K562 (cell line): ENCODE data around the gene SNX33. TPM values are rescaled to one million over a fixed set of nuclear protein-coding genes. Genes with fewer than 3 reads are reported as not detected.

Experiments used
- CTBP1 ChIP-seq: fragments of 450-650 bp; IDR thresholded peaks from 2 replicates; pipeline ENCODE4 v1.6.1; 2016; ENCODE audit warnings: borderline replicate concordance
- EWSR1 ChIP-seq: fragments of 450-650 bp; IDR thresholded peaks from 2 replicates; pipeline ENCODE4 v1.6.1; 2018; ENCODE audit warnings: borderline replicate concordance, mild to moderate bottlenecking, low read depth, moderate library complexity; ENCODE audit not compliant: partially characterized antibody
- HDAC1 ChIP-seq, 2 experiments: fragments of 450-650 bp; IDR thresholded peaks; 2 replicates each; pipeline ENCODE4 v1.6.1; 2016 to 2017; ENCODE audit warnings: inconsistent platforms in 1 of 2, mild to moderate bottlenecking in 1 of 2, moderate library complexity in 1 of 2
- KAT2B ChIP-seq: IDR thresholded peaks from one replicate; pipeline ENCODE4 v1.6.1; 2012; ENCODE audit warnings: low read depth, mild to moderate bottlenecking, control low read depth, inconsistent platforms, low read length, moderate library complexity
- KDM5B ChIP-seq: fragments of 200-600 bp; sonication (generic); IDR thresholded peaks from 2 replicates; pipeline ENCODE4 v1.6.1; 2012; ENCODE audit warnings: low read depth, mild to moderate bottlenecking, moderate library complexity, low read length, control low read depth, inconsistent platforms; ENCODE audit not compliant: insufficient replicate concordance
- RBM14 ChIP-seq: fragments of 200-400 bp; formaldehyde crosslinking; IDR thresholded peaks from 2 replicates; pipeline ENCODE4 v1.6.1; 2018; ENCODE audit warnings: low read depth, mild to moderate bottlenecking, low read length, moderate library complexity, borderline replicate concordance; ENCODE audit not compliant: insufficient read depth
- SMARCA4 ChIP-seq: fragments of 450-650 bp; IDR thresholded peaks from 2 replicates; pipeline ENCODE4 v1.6.1; 2016
- SMARCC2 ChIP-seq: fragments of 450-650 bp; IDR thresholded peaks from 2 replicates; pipeline ENCODE4 v1.6.1; 2017; ENCODE audit warnings: antibody characterized with exemption, moderate library complexity, mild to moderate bottlenecking, low read depth
- TCFL5 ChIP-seq: fragments of 250-450 bp; sonication (Bioruptor Pico); conservative IDR thresholded peaks from 2 replicates; pipeline ENCODE4 v1.6.1; 2021; ENCODE audit warnings: mild to moderate bottlenecking, moderate library complexity, matching md5 sums
- THAP12 ChIP-seq: fragments of 250-450 bp; sonication (Bioruptor Pico); IDR thresholded peaks from 2 replicates; pipeline ENCODE4 v1.9.0; 2021; ENCODE audit warnings: mild to moderate bottlenecking, inconsistent platforms
- YY1 ChIP-seq, 3 experiments: IDR thresholded peaks; 2 replicates each; pipeline ENCODE4 v1.6.1; 2011; ENCODE audit warnings: low read length in 2 of 3, mild to moderate bottlenecking in 2 of 3, moderate library complexity in 2 of 3, borderline replicate concordance in 1 of 3, control low read depth in 1 of 3, low read depth in 1 of 3; ENCODE audit not compliant: insufficient read depth in 3 of 3, insufficient replicate concordance in 2 of 3, control insufficient read depth in 1 of 3, insufficient read length in 1 of 3; ENCODE audit errors: extremely low read depth in 1 of 3
- ZBTB11 ChIP-seq, 3 experiments: fragments of 200-800 bp in 1 of 3; fragments of 250-450 bp in 1 of 3; fragments of 450-650 bp in 1 of 3; sonication (Bioruptor Pico) in 1 of 3; sonication (Bioruptor generic) in 1 of 3; formaldehyde crosslinking in 1 of 3; IDR thresholded peaks; 2 replicates each; pipeline versions ENCODE4 v1.6.1 to v1.8.0; 2016 to 2022; ENCODE audit warnings: mild to moderate bottlenecking in 2 of 3, missing genetic modification characterization in 2 of 3, missing compliant biosample characterization in 1 of 3, moderate library complexity in 1 of 3
- ZBTB26 ChIP-seq: fragments of 450-650 bp; formaldehyde crosslinking; IDR thresholded peaks from 2 replicates; pipeline ENCODE4 v1.4.0; 2022; ENCODE audit warnings: missing genetic modification characterization
- ZHX1 ChIP-seq: fragments of 150-350 bp; conservative IDR thresholded peaks from 2 replicates; pipeline ENCODE4 v1.6.1; 2014; ENCODE audit warnings: low read length
- ZNF830 ChIP-seq: fragments of 250-450 bp; sonication (Bioruptor Pico); IDR thresholded peaks from 2 replicates; pipeline ENCODE4 v1.5.0; 2021; ENCODE audit warnings: mild to moderate bottlenecking
- polyA plus RNA-seq, 8 experiments: library from polyadenylated mRNA; depleted of rRNA in 4 of 8; stranded (reverse) in 5 of 8; unstranded in 3 of 8; fragments of >200 nt; fragmentation: Nextera tagmentation in 2 of 8; fragmentation: Illumina TruSeq in 1 of 8; extraction: Ambion mirVana in 2 of 8; extraction: Trizol in 1 of 8; gene quantifications; 2 replicates each; pipeline versions ENCODE4 v1.2.1 to v1.2.3, GENCODE V29; 2011 to 2014; ENCODE audit warnings: inconsistent platforms in 1 of 8, missing spikeins in 1 of 8
- total RNA-seq, 7 experiments: library from RNA; depleted of rRNA in 6 of 7; stranded (reverse); fragments of >200 nt in 6 of 7; fragmentation: Illumina TruSeq in 2 of 7; extraction: Trizol in 2 of 7; gene quantifications; 2 replicates each; pipeline versions ENCODE4 v1.2.1 to v1.2.3, GENCODE V29; 2011 to 2021; ENCODE audit warnings: low replicate concordance in 1 of 7

SNX33 gene
- total and polyA plus RNA-seq, 9 of the 15 experiments (the other 6 are each of a cell fraction or from before 2014, with no cell fraction given) = 1.4 to 14.1 (median 8.2) TPM

GRCh38 chr15:75647370-75648155 is at the start of gene SNX33 (continued):
- no peak for TF ChIP-seq ZBTB26 (CRISPR knock-in tag)
- peak; percentile 34; the same call in 1 of the 2 replicates for TF ChIP-seq SMARCC2
- peak; percentile 73 for TF ChIP-seq CTBP1
- TF ChIP-seq SMARCA4 = 0 out of 2 replicates have a peak, but pooled peaks have one; percentile 24
- peak in 2 of 3 experiments; percentile 3 to 59 for TF ChIP-seq YY1 (IDR thresholded peaks at IDR 0.05; ENCODE audit: borderline replicate concordance in 1 of 3, control insufficient read depth in 1 of 3, extremely low read depth in 1 of 3, insufficient read depth in 3 of 3, insufficient read length in 1 of 3, insufficient replicate concordance in 2 of 3, low read depth in 1 of 3, low read length in 2 of 3)
- no peak for TF ChIP-seq RBM14
- no peak for TF ChIP-seq KAT2B
- no peak for TF ChIP-seq ZHX1
- peak in 1 of 3 experiments; percentile 72; a peak in 1 of 6 replicates for TF ChIP-seq ZBTB11 (CRISPR knock-in tag; IDR thresholded peaks at IDR 0.05)
- peak in 1 of 2 experiments; percentile 45; a peak in 2 of 4 replicates for TF ChIP-seq HDAC1 (IDR thresholded peaks at IDR 0.05)
- TF ChIP-seq TCFL5 = no peak
- no peak for TF ChIP-seq ZNF830 (CRISPR knock-in tag)
- no peak for TF ChIP-seq EWSR1
- 0 out of 2 replicates have a peak, but pooled peaks have one; percentile 18 for TF ChIP-seq THAP12 (CRISPR knock-in tag)
- no peak for TF ChIP-seq KDM5B
